GM19025 (cell line): ENCODE data around the gene DHX38.

Source experiments
- ATAC-seq: cut with Tn5 transposase; IDR thresholded peaks from one replicate; pipeline ENCODE4 v1.9.1; 2021; ENCODE audit warnings: mild to moderate bottlenecking, low read depth, moderate library complexity; ENCODE audit not compliant: unreplicated experiment

The DHX38 gene

DNA sequence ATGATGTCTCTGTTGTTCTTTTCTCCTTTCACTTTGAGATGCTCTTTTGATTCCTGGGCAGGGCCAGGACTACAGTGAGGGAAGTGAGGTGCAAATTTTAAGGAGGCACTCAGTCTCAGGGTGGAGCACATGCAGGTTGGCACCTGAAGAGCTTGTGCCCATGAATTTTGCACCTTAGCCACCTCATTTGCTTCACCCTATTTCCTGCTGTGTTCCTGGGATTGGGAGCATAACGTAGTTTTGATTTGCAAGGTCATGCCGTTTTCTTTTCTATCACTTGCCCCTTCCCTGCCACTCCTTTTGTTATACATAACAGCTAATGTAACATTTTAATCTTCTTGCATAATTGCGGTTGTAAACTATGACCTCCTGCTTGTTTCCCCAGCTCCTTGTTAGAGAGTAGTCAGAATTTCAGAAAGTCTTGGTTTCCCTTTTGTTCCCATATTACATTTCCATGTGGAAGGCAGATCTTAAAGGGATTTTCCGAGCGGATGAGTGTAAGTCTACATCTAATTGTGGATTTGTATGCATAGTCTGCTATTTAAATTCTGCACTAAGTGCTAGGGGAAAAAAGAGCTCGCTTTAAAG is 68.6 kb downstream of the DHX38 start:
- no peak for ATAC-seq
